HG02884 (cell line): ENCODE measurements around the gene TANK.

Experiments
- ATAC-seq: cut with Tn5 transposase; IDR thresholded peaks from one replicate; pipeline ENCODE4 v1.9.1; 2021; ENCODE audit warnings: mild to moderate bottlenecking, moderate library complexity; ENCODE audit not compliant: unreplicated experiment

TANK gene, protein sequence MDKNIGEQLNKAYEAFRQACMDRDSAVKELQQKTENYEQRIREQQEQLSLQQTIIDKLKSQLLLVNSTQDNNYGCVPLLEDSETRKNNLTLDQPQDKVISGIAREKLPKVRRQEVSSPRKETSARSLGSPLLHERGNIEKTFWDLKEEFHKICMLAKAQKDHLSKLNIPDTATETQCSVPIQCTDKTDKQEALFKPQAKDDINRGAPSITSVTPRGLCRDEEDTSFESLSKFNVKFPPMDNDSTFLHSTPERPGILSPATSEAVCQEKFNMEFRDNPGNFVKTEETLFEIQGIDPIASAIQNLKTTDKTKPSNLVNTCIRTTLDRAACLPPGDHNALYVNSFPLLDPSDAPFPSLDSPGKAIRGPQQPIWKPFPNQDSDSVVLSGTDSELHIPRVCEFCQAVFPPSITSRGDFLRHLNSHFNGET

GRCh38 chr2:161160226-161161073 lies at the start of gene TANK:
TANK (plus strand) TSS chr2:161160428; CDS start chr2:161179663, 19,235 bp downstream.
- peak; percentile 87 for ATAC-seq

- no peak for ATAC-seq
Observed at GRCh38 chr2:161111531-161111930, 48.7 kb upstream of the TANK start.

- ATAC-seq: no peak
Observed at GRCh38 chr2:161112908-161113307, 47.3 kb upstream of the TANK start.

GRCh38 chr2:161113693-161114575 lies 46.3 kb upstream of the TANK start:
- no peak for ATAC-seq

- no peak for ATAC-seq
Observed at GRCh38 chr2:161115205-161115604, 45.0 kb upstream of the TANK start.

DNA sequence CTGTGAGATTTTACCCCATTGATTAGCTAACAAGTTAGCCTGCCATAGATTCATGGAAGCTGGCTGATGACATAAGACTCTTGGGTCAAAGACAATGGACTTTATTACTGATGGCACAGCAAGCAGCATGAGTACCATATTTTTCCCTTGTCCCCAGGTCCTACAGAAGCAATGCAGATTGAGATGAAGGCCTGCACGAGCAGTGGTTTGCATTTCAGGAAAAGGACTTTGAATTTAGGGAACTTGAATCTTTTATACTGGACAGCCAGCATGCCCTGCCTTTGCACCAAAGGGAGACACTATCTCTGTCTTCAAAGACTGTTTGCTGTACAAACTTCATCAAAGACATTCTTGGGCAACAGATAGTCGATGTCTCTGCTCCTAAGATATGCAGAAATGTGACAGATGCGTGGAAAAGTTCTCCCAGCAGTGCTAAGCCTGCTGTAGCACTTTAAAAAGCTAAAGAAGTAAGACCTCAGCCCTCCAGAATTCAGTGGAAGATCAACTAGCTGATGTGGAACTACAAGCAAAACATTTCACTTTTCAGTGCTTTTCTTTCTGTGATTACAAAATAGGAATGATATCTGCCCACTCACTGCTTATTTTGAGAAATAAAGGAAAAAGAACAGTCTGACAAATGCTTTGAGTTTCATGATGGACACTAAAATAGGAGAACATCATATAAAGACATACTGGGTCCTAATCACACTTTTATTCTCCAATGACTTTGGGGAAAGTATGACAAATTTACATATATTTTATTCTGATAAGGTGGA lies 44.4 kb upstream of the TANK start:
- ATAC-seq: no peak

GRCh38 chr2:161116509-161116908 lies 43.7 kb upstream of the TANK start:
- no peak for ATAC-seq

DNA sequence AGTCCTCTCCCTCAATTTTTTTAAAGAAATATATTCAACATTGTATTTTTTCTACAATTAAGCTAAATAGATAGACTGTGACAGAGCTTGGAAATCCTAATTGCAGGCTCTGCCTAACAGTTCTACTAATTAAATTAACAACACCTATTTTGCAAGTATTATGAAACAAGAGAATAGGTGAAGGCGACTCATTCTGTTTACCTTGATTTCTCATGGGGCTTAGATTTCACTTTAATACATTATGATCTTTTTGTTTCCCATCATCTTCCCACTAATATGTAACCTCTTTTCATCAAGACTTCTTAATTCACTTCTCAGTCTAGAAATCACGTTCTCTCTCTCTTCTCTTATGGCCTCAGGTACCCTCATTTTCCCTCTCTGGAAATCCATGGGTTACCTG lies 42.7 kb upstream of the TANK start:
- no peak for ATAC-seq

- no peak for ATAC-seq
Observed at GRCh38 chr2:161118722-161119121, 41.5 kb upstream of the TANK start.

DNA sequence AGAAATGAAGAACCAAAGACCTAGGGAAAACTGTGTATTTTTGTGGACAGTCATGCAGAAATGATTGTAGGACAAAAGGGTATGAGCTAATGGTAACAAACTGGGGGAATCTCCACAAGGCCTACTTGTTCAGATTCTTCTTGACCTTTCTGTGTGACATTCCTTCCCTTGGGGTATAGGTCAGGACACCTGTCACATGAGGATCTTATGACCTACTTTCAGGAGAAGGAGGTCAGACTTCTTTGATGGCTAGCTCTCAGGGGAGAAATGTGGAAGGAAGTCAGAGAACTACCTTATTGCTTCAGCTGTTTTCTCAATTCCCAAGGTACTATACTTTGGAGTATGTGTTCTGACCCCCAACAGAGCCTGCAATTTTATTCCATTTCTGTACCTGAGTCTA lies 40.7 kb upstream of the TANK start:
- ATAC-seq: no peak

DNA sequence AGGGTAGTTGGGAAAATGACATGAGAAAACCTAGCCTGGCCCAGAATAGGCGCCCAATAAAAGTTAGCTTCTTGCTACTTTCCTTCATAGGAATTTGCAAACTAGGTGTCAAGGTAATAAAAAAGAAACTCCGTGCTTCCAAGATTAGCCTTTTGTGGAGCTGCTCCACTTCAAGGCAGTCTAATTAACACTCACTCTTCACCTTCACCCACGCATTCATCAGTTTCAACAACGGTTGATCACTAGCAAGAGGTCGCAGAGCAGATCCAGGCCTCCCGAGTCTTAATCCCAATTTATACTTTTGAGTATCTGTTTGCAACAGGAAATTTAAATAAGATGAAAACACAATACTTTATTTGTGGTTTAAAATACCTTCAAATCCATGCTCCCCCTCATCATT lies 39.5 kb upstream of the TANK start:
- no peak for ATAC-seq

DNA sequence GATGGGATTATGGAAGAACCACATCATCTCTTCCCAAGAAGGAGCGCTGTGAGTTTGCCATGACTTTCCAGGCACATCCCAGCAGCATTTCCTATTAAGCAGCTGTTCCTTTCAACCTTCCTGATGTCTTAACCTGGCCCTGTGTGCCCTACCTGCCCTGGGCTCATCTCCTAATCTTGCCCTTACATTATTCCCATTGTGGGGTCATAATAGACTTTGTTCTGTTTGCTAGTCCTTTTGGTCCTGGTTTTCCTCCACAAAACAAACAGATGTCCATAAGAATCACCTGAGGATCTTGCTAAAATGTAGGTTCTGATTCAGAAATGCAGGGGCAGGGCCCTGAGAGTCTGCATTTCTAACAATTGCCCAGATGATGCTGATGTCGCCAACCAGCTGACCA lies 38.6 kb upstream of the TANK start:
- no peak for ATAC-seq

- peak; percentile 71 for ATAC-seq
Observed at GRCh38 chr2:161122772-161123530, 37.3 kb upstream of the TANK start.

DNA sequence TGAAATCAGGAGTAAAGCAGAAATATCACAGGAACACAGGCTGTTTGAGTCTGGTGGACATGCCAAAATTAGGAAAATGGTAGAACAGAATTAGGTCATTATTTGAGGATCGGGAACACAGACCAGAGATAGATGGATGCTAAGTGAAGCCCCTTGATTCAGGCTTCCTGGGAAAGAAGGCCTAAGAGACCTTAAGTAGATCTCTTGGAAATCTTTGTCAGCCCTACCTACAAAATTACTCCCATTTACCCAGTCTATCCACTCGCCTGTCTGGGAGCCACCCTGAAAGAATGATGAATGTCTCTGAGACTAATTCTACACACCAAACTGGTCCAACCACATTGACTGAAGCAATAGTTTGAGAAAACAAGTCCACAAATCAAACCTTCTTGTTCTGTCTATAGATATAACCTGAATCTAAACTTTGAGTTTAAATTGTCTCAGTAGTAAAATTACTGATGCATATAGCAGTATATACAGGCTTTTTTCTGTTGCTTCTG lies 36.6 kb upstream of the TANK start:
- no peak for ATAC-seq

DNA sequence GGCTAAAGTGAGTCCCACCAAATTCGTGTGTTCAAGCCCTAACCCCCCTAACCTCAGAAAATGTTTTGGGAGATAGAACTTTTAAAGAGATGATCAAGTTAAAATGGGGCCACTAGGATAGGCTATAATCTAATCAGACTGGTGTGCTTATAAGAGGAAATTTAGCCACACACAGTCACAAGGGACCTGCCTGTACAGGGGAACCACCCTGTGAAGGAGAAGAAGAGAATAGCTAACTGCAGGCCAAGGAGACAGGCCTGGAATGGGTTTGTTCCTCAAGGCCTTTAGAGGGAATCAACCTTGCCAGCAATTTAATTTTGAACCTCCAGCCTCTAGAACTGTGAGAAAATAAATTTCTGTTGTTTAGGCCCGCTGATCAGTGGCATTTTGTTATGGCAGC lies 36.0 kb upstream of the TANK start:
- no peak for ATAC-seq

GRCh38 chr2:161128885-161129284 lies 31.3 kb upstream of the TANK start:
- ATAC-seq: no peak

- ATAC-seq: no peak
Observed at GRCh38 chr2:161130354-161130753, 29.9 kb upstream of the TANK start.

GRCh38 chr2:161131074-161131680 lies 29.1 kb upstream of the TANK start:
- ATAC-seq: no peak

DNA sequence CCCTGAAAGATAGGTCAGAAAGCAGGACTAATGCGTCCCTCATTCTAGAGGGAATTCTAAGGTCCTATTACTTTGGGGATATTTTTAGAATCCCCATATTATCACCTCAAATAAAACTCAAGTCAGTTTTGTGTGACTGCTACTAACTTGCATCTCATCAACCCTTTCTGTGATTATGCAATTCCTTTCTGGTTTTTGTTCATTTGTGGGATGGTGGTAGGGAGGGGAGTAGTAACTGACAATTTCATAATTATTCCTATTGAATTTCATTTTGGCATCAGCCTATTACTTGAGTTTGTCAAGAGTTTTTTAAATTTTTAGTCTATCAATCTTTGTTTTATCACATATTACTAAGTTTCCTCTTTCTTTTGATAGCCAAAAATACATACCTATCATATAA lies 28.4 kb upstream of the TANK start:
- no peak for ATAC-seq
